Esophagus (tissue), 2 donors: ENCODE data around the gene TKFC. TPM values are rescaled to one million over a fixed set of nuclear protein-coding genes. Genes with fewer than 3 reads are reported as not detected.

ENCODE experiments used
- H3K27ac ChIP-seq, 2 donors: one replicate each; pipeline ENCODE4 v1.5.1; 2013; ENCODE audit warnings: low read depth in 2 of 2, mild to moderate bottlenecking in 2 of 2, inconsistent platforms in 1 of 2, low read length in 1 of 2, moderate library complexity in 1 of 2
- H3K27me3 ChIP-seq, 2 donors: one replicate each; pipeline ENCODE4 v1.6.1; 2013; ENCODE audit warnings: low read length in 2 of 2, control low read depth in 1 of 2, mild to moderate bottlenecking in 1 of 2; ENCODE audit not compliant: insufficient read depth in 2 of 2, control insufficient read depth in 1 of 2
- H3K36me3 ChIP-seq, 2 donors: one replicate each; pipeline ENCODE4 v1.6.1; 2013; ENCODE audit warnings: low read length in 1 of 2; ENCODE audit not compliant: control insufficient read depth in 2 of 2, insufficient read depth in 2 of 2
- H3K4me1 ChIP-seq, 2 donors: one replicate each; pipeline ENCODE4 v1.6.1; 2013; ENCODE audit warnings: low read length in 1 of 2; ENCODE audit not compliant: control insufficient read depth in 2 of 2, insufficient read depth in 2 of 2
- H3K4me3 ChIP-seq, 2 donors: one replicate each; pipeline ENCODE4 v1.5.1; 2013; ENCODE audit warnings: low read length in 2 of 2, mild to moderate bottlenecking in 2 of 2, low read depth in 1 of 2, moderate library complexity in 1 of 2
- H3K9me3 ChIP-seq, 2 donors: one replicate each; pipeline ENCODE4 v1.6.1; 2013; ENCODE audit warnings: mild to moderate bottlenecking in 2 of 2, low read depth in 1 of 2, low read length in 1 of 2, moderate library complexity in 1 of 2; ENCODE audit not compliant: control insufficient read depth in 2 of 2, insufficient read depth in 1 of 2
- WGBS, 2 donors: extraction: QIAGEN DNeasy Blood & Tissue Kit; methylation state at CpG; one replicate each; pipeline ENCODE4 v1.1.7; 2013; 5-methylcytosine and 5-hydroxymethylcytosine counted together
- polyA plus RNA-seq, 2 donors: library from polyadenylated mRNA; stranded (reverse); fragments of 200-250 nt; gene quantifications; one replicate each; pipeline ENCODE4 v1.2.3, GENCODE V29; 2013
- donor health status: healthy with polysubstance abuse.
- donor health status: Bipolar disorder and iron deficiency.

Gene TKFC
- polyA plus RNA-seq, 2 donors: 23.9 to 42.5 TPM

DNA sequence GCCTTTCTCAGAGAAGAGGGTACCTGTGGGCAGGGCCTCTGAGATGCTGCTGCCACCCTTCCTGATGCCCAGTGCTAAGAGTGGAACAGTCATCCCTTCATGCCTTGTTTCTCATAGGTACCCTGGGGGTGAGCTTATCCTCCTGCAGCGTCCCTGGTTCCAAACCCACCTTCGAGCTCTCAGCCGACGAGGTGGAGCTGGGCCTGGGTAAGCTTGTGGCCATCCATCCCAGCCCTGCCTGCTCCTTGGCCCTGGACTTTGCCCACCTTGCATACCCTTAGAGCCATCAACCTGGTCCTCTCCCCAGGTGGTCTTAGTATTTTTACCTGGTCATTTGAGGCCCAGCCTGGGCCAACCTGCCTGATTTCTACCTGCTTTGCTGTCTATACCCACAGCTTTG is 8.7 kb downstream of the TKFC start:
- Histone ChIP-seq H3K4me3 (no peak overlapping the region), H3K36me3 (peaks cover 0 to 13% of the 10 kb centered on the region in 2 donors), H3K9me3 (no peaks in the 10 kb centered on the region), H3K27ac (no peak overlapping the region), H3K4me1 (peaks cover 11 to 18% of the 10 kb centered on the region in 2 donors), H3K27me3 (no peaks in the 10 kb centered on the region)
- 95 to 96% methylated on average over 4 of the region's 4 CpGs for WGBS, 2 donors

- H3K4me3 ChIP-seq: no peak overlapping the region
- H3K36me3 ChIP-seq: peaks cover 0 to 13% of the 10 kb centered on the region in 2 donors
- H3K27me3 ChIP-seq: no peaks in the 10 kb centered on the region
- no peaks in the 10 kb centered on the region for H3K9me3 ChIP-seq
- H3K27ac ChIP-seq: no peak overlapping the region
- 90 to 94% methylated on average over 20 of the region's 20 CpGs for WGBS, 2 donors
- H3K4me1 ChIP-seq: peaks cover 8 to 18% of the 10 kb centered on the region in 2 donors
Observed at GRCh38 chr11:61342207-61342803, 9.3 kb downstream of the TKFC start.

- H3K4me1 ChIP-seq: peaks cover 8 to 18% of the 10 kb centered on the region in 2 donors
- H3K27me3 ChIP-seq: no peaks in the 10 kb centered on the region
- no peak overlapping the region for H3K4me3 ChIP-seq
- no peaks in the 10 kb centered on the region for H3K9me3 ChIP-seq
- peaks cover 0 to 12% of the 10 kb centered on the region in 2 donors for H3K36me3 ChIP-seq
- no peak overlapping the region for H3K27ac ChIP-seq
- 91% methylated on average over 29 of the region's 29 CpGs for WGBS, 2 donors
Observed at GRCh38 chr11:61343792-61344745, 11.0 kb downstream of the TKFC start.

DNA sequence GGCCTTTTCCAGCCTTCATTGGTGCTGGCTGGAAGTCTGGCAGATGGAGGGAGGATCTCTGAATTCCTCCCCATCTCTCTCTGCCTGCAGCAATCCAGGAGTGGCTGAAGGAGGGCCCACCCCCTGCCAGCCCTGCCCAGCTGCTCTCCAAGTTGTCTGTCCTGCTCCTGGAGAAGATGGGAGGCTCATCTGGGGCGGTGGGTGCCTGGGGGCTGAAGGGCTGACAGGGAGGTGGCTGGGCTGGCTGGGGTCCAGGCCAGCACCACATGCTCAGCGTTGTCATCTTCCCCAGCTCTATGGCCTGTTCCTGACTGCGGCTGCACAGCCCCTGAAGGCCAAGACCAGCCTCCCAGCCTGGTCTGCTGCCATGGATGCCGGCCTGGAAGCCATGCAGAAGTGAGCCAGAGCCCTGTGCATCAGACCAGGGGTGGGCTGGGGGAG is 12.2 kb downstream of the TKFC start:
- Histone ChIP-seq H3K4me3 (no peak overlapping the region), H3K27me3 (no peaks in the 10 kb centered on the region), H3K36me3 (peaks cover 3 to 19% of the 10 kb centered on the region in 2 donors), H3K27ac (no peak overlapping the region), H3K9me3 (no peaks in the 10 kb centered on the region), H3K4me1 (peaks cover 8 to 18% of the 10 kb centered on the region in 2 donors)
- 37 to 54% methylated on average over 4 of the region's 4 CpGs for WGBS, 2 donors

DNA sequence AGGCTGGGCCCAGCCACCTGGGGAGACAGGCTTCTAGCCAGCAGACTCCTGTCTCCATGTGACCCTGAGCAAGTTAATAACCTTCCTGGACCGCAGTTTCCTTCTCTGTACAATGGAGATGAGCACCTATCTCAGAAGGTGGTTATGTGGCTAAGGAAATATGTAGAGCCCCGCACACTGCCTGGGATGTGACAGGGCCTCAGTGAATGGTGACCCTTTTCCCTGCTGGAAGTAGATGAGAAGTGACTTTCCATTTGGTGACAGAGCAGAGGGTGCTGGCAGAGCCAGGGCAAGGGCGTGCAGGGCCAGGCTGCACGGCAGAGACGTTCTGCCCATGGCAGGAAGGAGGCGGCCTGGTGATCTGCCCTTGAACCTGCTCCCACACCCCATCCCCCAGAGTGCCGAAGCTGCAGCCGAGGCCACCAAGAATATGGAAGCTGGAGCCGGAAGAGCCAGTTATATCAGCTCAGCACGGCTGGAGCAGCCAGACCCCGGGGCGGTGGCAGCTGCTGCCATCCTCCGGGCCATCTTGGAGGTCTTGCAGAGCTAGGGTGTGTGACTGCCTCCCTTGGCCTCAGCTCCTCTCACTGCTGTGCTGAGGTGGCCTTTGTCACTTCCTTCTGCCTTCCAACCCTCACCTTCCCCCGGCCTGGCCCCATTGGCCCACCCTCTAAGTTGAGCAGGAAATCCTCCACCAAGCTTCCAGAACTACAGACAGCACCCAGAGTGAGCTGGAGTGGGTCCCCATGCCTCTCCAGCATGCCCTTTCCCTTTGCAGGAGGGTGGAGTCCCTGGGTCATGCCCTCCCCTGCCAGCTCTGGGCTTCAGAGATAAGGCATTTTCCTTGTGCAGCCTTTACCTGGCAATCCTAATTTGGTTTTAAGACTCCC is 13.2 kb downstream of the TKFC start:
- H3K36me3 ChIP-seq: peaks cover 10 to 27% of the 10 kb centered on the region in 2 donors
- no peaks in the 10 kb centered on the region for H3K9me3 ChIP-seq
- 44 to 54% methylated on average over 14 of the region's 14 CpGs for WGBS, 2 donors
- no peak overlapping the region for H3K4me3 ChIP-seq
- H3K27ac ChIP-seq: peak overlapping the region in 1 of 2 donors; percentile 13
- H3K27me3 ChIP-seq: no peaks in the 10 kb centered on the region
- H3K4me1 ChIP-seq: peaks cover 8 to 18% of the 10 kb centered on the region in 2 donors

DNA sequence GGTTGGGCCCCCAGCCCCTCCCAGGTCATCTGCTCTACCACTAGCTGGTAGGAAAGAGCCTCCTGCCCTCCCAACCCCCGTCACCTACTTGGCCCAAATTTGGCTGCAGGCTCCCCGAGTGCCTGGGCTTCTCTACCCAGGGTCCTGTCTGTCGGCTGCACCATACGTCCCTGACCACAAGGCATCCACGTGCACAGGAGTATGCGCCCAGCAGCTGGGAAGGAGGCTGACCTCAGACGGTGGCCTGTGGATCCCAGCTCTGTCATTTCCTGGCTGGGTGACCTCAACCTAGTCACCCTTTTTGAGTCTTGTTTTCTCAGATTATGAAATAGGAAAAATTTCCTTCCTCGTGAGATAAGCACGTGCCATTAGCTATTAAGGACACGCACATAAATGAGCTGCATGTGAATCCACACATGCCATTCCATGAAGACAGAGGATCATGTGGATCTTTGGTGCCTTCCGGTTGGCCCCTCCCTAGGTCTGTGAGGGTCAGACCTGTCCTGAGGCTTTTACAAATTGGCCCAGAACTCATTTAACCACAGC is 15.0 kb downstream of the TKFC start:
- Histone ChIP-seq H3K27me3 (no peaks in the 10 kb centered on the region), H3K36me3 (peaks cover 13 to 31% of the 10 kb centered on the region in 2 donors), H3K4me1 (peaks cover 8 to 18% of the 10 kb centered on the region in 2 donors), H3K4me3 (no peak overlapping the region), H3K27ac (no peak overlapping the region), H3K9me3 (no peaks in the 10 kb centered on the region)
- WGBS, 2 donors: 73 to 77% methylated on average over 11 of the region's 11 CpGs

DNA sequence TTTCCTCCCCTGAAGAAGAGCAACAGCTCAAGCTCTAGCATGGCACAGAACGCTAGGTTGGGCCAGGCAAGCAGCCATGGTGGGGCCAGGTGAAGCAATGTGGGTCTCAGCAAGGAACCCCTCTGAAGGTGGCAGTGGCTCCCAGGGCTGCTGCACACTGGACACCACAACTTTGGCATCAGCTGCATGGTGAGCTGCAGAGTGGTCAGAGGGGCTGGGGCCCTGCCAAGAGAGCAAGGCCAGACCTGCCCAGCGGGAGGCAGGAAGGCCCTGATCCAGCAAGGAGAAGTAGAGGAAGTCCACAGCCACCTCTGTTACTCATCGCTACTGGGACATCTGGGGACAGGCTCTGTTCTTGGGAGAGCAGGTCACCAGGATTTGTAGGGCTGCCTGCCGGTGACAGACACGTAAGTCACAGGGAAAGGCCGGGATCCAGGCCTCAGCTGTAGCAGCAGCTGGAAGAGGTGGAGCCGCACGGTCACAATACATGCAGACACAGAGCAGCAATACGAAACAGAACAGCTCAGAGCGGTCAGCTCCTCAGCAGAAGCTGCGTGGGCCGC is 16.2 kb downstream of the TKFC start:
- Histone ChIP-seq H3K27ac (no peak overlapping the region), H3K36me3 (peaks cover 13 to 31% of the 10 kb centered on the region in 2 donors)
- 82 to 84% methylated on average over 12 of the region's 12 CpGs for WGBS, 2 donors

GRCh38 chr11:61349916-61350315 is 16.9 kb downstream of the TKFC start:
- Histone ChIP-seq H3K27me3 (no peaks in the 10 kb centered on the region), H3K4me3 (no peak overlapping the region), H3K36me3 (peaks cover 13 to 31% of the 10 kb centered on the region in 2 donors), H3K27ac (no peak overlapping the region), H3K9me3 (no peaks in the 10 kb centered on the region), H3K4me1 (peaks cover 8 to 17% of the 10 kb centered on the region in 2 donors)
- WGBS, 2 donors: 92 to 93% methylated on average over 10 of the region's 10 CpGs

More for the DNA sequence above, 16.2 kb downstream of the TKFC start:
- H3K9me3 ChIP-seq: no peaks in the 10 kb centered on the region
- H3K4me1 ChIP-seq: peaks cover 8 to 18% of the 10 kb centered on the region in 2 donors
- no peak overlapping the region for H3K4me3 ChIP-seq
- no peaks in the 10 kb centered on the region for H3K27me3 ChIP-seq
